HEK293 (cell line): Measurements from ENCODE around the gene TSPO.

Experiments
- CTCF ChIA-PET: fragments of 350-600 bp; formaldehyde crosslinking; extraction: SDS; loops from one replicate; lab custom pipeline; 2021; ENCODE audit warnings: antibody characterized with exemption; lab: Yijun Ruan, JAX
- POLR2A ChIA-PET: fragments of 300-600 bp; formaldehyde crosslinking; extraction: SDS; loops from one replicate; lab custom pipeline; 2020; ENCODE audit warnings: antibody characterized with exemption, inconsistent platforms; lab: Yijun Ruan, JAX
- H3K27ac ChIP-seq: fragments of 200-500 bp; sonication (Bioruptor generic); 2 replicates; pipeline ENCODE4 v1.5.1; 2014; ENCODE audit warnings: low read depth, low read length, control low read depth, inconsistent platforms; ENCODE audit errors: extremely low read depth
- H3K36me3 ChIP-seq, 2 experiments: fragments of 200-500 bp in 1 of 2; sonication (Bioruptor generic) in 1 of 2; 1 replicate in 1 of 2; 2 replicates in 1 of 2; pipeline ENCODE4 v1.5.1; 2014 to 2017; ENCODE audit warnings: inconsistent platforms in 2 of 2, low read length in 2 of 2; ENCODE audit not compliant: control insufficient read depth in 2 of 2, insufficient read depth in 1 of 2
- H3K4me1 ChIP-seq: fragments of 200-500 bp; sonication (Bioruptor generic); 2 replicates; pipeline ENCODE4 v1.5.1; 2014; ENCODE audit warnings: mild to moderate bottlenecking, low read length, inconsistent platforms; ENCODE audit not compliant: control insufficient read depth, insufficient read depth
- H3K4me3 ChIP-seq: 2 replicates; pipeline ENCODE4 v1.5.1; 2011; ENCODE audit warnings: low read depth, mild to moderate bottlenecking, control low read depth, low read length, moderate library complexity
- H3K9me3 ChIP-seq: fragments of 200-500 bp; sonication (Bioruptor generic); 2 replicates; pipeline ENCODE4 v1.5.1; 2014; ENCODE audit warnings: low read depth, low read length, inconsistent platforms; ENCODE audit not compliant: control insufficient read depth, insufficient read depth
- AEBP2 ChIP-seq: fragments of 450-650 bp; formaldehyde crosslinking; IDR thresholded peaks from 2 replicates; pipeline ENCODE4 v1.5.1; 2016; ENCODE audit warnings: missing biosample characterization, missing genetic modification characterization, borderline replicate concordance
- ELK4 ChIP-seq: IDR thresholded peaks from 2 replicates; pipeline ENCODE4 v1.6.1; 2011; ENCODE audit warnings: mild to moderate bottlenecking, low read depth, low read length, borderline replicate concordance
- KLF17 ChIP-seq: fragments of 450-650 bp; formaldehyde crosslinking; IDR thresholded peaks from 2 replicates; pipeline ENCODE4 v1.5.1; 2016; ENCODE audit warnings: missing biosample characterization, missing genetic modification characterization
- RBAK ChIP-seq: fragments of 450-650 bp; formaldehyde crosslinking; IDR thresholded peaks from 2 replicates; pipeline ENCODE4 v1.5.1; 2016; ENCODE audit warnings: missing biosample characterization, missing genetic modification characterization
- ZNF157 ChIP-seq: fragments of 450-650 bp; formaldehyde crosslinking; IDR thresholded peaks from 2 replicates; pipeline ENCODE4 v1.5.1; 2016; ENCODE audit warnings: missing biosample characterization, missing genetic modification characterization
- ZNF175 ChIP-seq: fragments of 450-650 bp; formaldehyde crosslinking; IDR thresholded peaks from 2 replicates; pipeline ENCODE4 v1.5.1; 2016; ENCODE audit warnings: missing biosample characterization, missing genetic modification characterization
- ZNF223 ChIP-seq: fragments of 450-650 bp; formaldehyde crosslinking; IDR thresholded peaks from 2 replicates; pipeline ENCODE4 v1.5.1; 2016; ENCODE audit warnings: missing biosample characterization, missing genetic modification characterization
- ZNF26 ChIP-seq: fragments of 450-650 bp; formaldehyde crosslinking; IDR thresholded peaks from 2 replicates; pipeline ENCODE4 v1.5.1; 2016; ENCODE audit warnings: missing biosample characterization, missing genetic modification characterization
- ZNF302 ChIP-seq: fragments of 450-650 bp; formaldehyde crosslinking; IDR thresholded peaks from 2 replicates; pipeline ENCODE4 v1.5.1; 2016; ENCODE audit warnings: missing biosample characterization, missing genetic modification characterization, low read depth
- ZNF335 ChIP-seq: fragments of 450-650 bp; formaldehyde crosslinking; conservative IDR thresholded peaks from 2 replicates; pipeline ENCODE4 v1.5.1; 2016; ENCODE audit warnings: missing biosample characterization, missing genetic modification characterization
- ZNF423 ChIP-seq: fragments of 450-650 bp; formaldehyde crosslinking; IDR thresholded peaks from 2 replicates; pipeline ENCODE4 v1.5.1; 2016; ENCODE audit warnings: missing biosample characterization, missing genetic modification characterization
- ZNF548 ChIP-seq: fragments of 450-650 bp; formaldehyde crosslinking; IDR thresholded peaks from 2 replicates; pipeline ENCODE4 v1.5.1; 2016; ENCODE audit warnings: missing biosample characterization, missing genetic modification characterization
- ZNF558 ChIP-seq: fragments of 450-650 bp; formaldehyde crosslinking; IDR thresholded peaks from 2 replicates; pipeline ENCODE4 v1.5.1; 2016; ENCODE audit warnings: missing biosample characterization, missing genetic modification characterization
- ZNF768 ChIP-seq: fragments of 450-650 bp; formaldehyde crosslinking; IDR thresholded peaks from 2 replicates; pipeline ENCODE4 v1.5.1; 2018; ENCODE audit warnings: missing biosample characterization, mild to moderate bottlenecking, missing genetic modification characterization
- ZNF837 ChIP-seq: fragments of 450-650 bp; formaldehyde crosslinking; IDR thresholded peaks from 2 replicates; pipeline ENCODE4 v1.5.1; 2016; ENCODE audit warnings: missing biosample characterization, missing genetic modification characterization
- TF ChIP-seq, protein P1 (sequence below): fragments of 450-650 bp; formaldehyde crosslinking; IDR thresholded peaks from 2 replicates; pipeline ENCODE4 v1.5.1; 2016; ENCODE audit warnings: missing biosample characterization, missing genetic modification characterization

Gene TSPO

GRCh38 chr22:43205748-43206508 is 54.6 kb downstream of the TSPO start (continued):
- no peak for TF ChIP-seq ELK4

- Histone ChIP-seq H3K36me3 (no peaks in the 10 kb centered on the region), H3K4me3 (no peak overlapping the region), H3K27ac (no peak overlapping the region), H3K4me1 (no peaks in the 10 kb centered on the region), H3K9me3 (no peaks in the 10 kb centered on the region)
- ChIA-PET POLR2A (interaction anchor here (0.6 kb wide), 1 partner anchor 19 kb away, joined by 4 read pairs; no protein-coding TSS in a partner anchor), CTCF (interaction anchor here (0.6 to 1.1 kb wide), 3 partner anchors 10 to 586 kb away, joined by 3 to 4 read pairs (median 3); no protein-coding TSS in a partner anchor)
- TF ChIP-seq ZNF558 = no peak
These were observed 55.3 kb downstream of the TSPO start for GRCh38 chr22:43206509-43207161.

DNA sequence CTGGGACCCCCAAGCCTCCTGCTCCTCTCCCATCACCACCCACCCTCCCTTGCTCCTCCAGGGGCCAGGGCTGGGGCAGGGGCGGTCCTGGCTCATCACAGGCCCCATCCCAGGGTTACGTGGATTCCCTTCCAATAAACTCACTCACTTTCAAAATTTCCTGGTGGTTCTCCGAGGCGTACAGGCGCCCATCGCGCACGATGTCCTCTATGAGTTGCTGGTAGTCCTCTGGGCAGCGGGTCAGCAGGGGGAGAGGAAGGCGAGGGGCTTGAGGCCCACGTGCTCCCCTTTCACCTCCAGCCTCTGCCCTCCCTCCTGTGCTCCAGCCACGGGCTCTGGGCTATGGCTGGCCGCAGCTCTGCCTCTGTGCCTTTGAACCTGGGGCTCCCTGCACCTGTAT is 56.0 kb downstream of the TSPO start:
- ChIA-PET POLR2A (no interaction called here), CTCF (interaction anchor here (0.5 to 1.6 kb wide), 4 partner anchors 24 to 586 kb away, joined by 3 to 4 read pairs (median 4); no protein-coding TSS in a partner anchor)
- no peaks in the 10 kb centered on the region for H3K9me3 ChIP-seq
- no peak overlapping the region for H3K4me3 ChIP-seq
- H3K27ac ChIP-seq = no peak overlapping the region
- H3K36me3 ChIP-seq = no peaks in the 10 kb centered on the region
- no peaks in the 10 kb centered on the region for H3K4me1 ChIP-seq
- TF ChIP-seq RBAK (tag by site-specific recombination) (no peak), ZNF157 (tag by site-specific recombination) (no peak), ZNF223 (no peak), ZNF768 (tag by site-specific recombination) (no peak), AEBP2 (tag by site-specific recombination) (no peak), ZNF302 (no peak), ZNF423 (tag by site-specific recombination) (no peak), ZNF175 (no peak), ZNF335 (tag by site-specific recombination) (no peak), ZNF548 (tag by site-specific recombination) (no peak), KLF17 (tag by site-specific recombination) (no peak), ZNF26 (tag by site-specific recombination) (no peak), ZNF837 (tag by site-specific recombination) (no peak)
- TF ChIP-seq, protein P1, sequence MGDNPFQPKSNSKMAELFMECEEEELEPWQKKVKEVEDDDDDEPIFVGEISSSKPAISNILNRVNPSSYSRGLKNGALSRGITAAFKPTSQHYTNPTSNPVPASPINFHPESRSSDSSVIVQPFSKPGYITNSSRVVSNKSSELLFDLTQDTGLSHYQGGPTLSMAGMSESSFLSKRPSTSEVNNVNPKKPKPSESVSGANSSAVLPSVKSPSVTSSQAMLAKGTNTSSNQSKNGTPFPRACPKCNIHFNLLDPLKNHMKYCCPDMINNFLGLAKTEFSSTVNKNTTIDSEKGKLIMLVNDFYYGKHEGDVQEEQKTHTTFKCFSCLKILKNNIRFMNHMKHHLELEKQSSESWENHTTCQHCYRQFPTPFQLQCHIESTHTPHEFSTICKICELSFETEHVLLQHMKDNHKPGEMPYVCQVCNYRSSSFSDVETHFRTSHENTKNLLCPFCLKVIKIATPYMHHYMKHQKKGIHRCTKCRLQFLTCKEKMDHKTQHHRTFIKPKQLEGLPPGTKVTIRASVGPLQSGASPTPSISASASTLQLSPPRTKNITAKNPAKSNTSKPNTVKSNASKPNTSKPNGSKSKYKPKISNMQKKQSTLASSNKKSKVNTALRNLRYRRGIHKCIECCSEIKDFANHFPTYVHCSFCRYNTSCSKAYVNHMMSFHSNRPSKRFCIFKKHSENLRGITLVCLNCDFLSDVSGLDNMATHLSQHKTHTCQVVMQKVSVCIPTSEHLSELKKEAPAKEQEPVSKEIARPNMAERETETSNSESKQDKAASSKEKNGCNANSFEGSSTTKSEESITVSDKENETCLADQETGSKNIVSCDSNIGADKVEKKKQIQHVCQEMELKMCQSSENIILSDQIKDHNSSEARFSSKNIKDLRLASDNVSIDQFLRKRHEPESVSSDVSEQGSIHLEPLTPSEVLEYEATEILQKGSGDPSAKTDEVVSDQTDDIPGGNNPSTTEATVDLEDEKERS (tag by site-specific recombination) = no peak
